NCI-H82 (cell line): ENCODE results near the gene S100A5.

ENCODE experiments used
- DNase-seq: peaks from one replicate; lab custom pipeline; 2025; lab: John Stamatoyannopoulos, UW

Gene S100A5

GRCh38 chr1:153507926-153508583 lies 32.7 kb downstream of the S100A5 start:
- no peak for DNase-seq

DNA sequence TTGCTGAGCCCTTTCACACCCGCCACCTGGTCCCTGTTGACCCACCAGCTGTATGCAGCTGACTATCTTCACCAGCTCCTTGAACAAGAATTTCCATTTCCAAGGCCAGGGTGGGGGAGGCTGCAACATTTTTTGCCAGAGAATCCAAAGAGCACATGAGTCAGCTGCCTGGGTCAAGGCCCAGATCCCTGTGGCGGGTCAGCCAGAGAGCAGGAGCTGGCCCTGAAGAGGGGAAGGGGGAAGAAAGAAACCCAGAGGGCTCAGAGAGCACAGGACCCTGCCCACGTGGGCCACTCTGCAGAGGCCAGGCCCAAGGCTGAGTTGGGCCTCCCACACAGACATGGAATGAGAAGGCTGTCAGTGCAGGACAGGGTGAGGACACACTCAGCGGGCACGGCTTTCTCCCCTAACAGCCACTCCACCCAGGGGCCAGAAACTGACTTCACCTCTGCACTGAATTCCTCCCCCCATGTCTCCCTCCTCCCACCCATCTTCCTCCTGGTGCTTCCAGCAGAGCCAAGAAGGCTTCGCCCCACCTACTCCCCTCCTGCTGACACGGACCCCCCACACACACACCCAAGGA lies 33.8 kb downstream of the S100A5 start:
- no peak for DNase-seq

GRCh38 chr1:153506386-153506785 lies 34.3 kb downstream of the S100A5 start:
- no peak for DNase-seq

- DNase-seq = no peak
Observed at GRCh38 chr1:153505576-153505975, 35.2 kb downstream of the S100A5 start.

DNA sequence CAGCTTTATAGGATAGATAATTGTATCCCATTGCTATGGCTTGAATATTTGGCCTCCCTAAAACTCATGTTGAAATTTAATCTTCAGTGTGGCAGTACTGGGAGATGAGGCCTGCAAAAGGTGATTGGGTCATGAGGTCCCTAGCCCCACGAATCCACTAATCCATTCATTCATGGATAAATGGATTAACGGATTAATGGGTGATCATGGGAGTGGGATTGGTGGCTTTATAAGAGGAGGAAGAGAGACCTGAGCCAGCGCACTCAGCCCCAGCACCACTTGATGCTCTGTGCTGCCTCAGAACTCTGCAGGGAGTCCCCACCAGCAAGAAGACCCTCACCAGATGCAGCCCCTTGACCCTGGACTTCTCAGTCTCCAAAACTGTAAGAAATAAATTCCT lies 37.0 kb downstream of the S100A5 start:
- peak; percentile 99 for DNase-seq

GRCh38 chr1:153498746-153499145 lies 42.0 kb downstream of the S100A5 start:
- DNase-seq = no peak

- DNase-seq = no peak
Observed at GRCh38 chr1:153495536-153495935, 45.2 kb downstream of the S100A5 start.

DNA sequence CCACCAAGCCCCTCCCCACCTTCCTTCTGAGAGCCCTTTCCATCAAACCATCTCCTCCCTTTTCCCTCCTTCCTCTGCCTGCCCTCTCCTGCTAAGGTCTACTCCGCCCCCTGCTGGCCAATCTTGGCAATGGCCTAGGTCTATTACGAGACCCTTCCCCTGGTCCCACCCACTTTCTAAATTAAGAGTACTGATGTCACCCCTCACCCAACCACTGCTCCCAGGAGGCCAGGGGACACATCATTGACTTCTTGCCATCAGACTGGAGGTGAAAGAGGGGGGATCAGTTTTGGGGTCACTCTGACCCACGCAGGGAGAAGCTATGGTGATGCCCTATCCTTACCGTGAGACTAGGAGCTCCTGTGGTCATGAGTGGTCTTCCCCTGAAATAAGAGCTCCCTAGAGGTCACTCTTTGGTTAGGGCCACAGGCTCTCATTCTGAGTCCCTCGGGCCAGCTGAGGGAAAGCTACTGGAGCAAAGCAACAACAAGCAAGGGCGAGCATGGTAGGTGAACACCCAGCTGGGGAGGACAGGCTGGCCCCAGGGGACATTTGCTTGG lies 45.7 kb downstream of the S100A5 start:
- DNase-seq = peak; percentile 97

DNA sequence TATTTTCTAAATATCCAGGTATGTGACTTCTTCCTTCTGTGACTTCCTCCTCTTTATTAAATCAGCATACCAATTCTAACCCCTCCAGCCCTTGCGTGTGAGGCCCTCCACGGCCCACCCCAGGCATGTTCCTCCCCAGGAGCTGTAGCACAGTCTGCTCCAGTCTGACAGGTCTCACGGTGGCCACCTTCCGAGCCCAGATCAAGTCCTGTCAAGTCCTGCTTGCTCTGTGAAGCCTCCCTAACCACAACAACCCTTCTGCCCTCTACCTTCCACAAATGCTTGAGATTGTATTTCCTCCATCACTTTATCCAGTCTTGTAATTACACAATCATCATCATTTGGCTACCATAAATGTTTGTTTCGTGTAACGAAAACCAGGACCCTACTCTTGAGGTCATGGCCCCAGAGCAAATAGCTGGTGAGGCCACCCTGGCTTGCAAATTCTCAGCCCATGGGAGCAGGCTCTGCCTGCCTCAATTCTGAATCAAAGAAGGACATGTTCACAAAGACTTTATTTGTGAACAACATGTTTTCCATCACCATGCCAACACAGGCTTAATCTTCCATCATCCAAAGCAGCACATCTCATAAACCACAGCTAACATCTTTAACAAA lies 47.3 kb downstream of the S100A5 start:
- no peak for DNase-seq

DNA sequence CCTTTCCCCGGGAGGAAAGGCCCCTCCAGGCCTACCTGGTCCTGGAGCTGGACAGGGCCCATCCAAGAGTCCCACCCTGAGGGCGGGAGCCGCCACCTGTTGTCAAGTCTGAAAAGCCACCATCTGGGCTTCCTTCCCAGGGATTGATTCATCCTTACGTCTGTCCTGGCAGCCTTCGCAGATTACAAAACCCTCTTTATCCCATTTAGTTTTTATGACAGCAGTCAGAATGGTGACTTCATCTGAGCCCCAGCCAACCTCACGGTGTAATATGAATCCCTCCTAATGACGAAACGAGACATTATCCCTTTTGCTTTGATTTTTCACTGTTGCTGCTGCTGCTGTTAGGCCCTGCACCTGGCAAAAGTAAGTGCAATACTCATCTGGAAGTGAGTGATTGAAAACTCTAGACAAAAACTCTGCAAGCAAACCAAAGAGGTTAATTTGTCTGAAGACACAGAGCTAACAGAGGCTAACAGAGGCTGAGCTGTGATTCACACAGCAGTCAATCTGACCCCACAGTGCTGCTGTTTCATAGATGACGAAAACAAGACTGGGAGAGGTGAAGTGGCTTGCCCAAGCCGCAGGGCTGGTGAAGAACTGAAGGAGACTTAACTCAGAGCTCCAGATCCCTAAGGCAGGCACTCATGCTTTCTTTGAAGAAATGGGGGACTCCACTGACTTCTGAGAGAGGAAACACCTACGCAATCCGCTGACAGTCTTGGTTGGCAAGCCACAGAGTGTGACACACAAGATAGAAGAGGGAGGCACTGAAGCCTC lies 50.3 kb downstream of the S100A5 start:
- peak; percentile 99 for DNase-seq

- no peak for DNase-seq
Observed at GRCh38 chr1:153488731-153489130, 52.0 kb downstream of the S100A5 start.

DNA sequence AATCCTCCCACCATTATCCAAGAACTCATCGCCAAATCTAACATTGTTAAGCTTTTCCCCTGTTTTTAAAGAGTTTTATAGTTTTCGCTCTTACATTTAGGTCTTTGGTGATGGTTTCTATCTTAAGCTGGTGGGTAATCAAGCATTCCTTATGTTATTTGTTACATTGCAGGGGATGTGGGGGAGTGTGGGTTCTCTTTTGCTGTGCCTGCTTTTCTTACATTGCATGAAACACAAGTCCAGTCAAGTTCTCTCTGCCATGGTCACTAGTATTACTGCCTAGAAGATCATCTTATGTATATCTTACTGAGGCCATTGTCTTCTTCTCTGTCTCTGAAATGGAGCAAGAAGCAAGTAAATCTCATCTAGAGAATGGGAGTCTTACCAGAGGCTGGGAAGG lies 53.0 kb downstream of the S100A5 start:
- DNase-seq = no peak
